ENCODE measurements around the gene CEP131.

The CEP131 gene

GRCh38 chr17:81202318-81202717, 20.4 kb downstream of the CEP131 start:
- no peaks in the 10 kb centered on the region for H3K4me1 ChIP-seq (ENCODE audit: control insufficient read depth in 1 of 2, insufficient read depth in 2 of 2, low read length in 2 of 2)
- no peak overlapping the region for H3K4me3 ChIP-seq (ENCODE audit: low read depth in 1 of 2, low read length in 2 of 2)
- no peak overlapping the region for H3K27ac ChIP-seq (ENCODE audit: low read depth, low read length)
- no peaks in the 10 kb centered on the region for H3K27me3 ChIP-seq (ENCODE audit: control insufficient read depth in 1 of 2, insufficient read depth in 2 of 2, low read length in 2 of 2)
- H3K9me3 ChIP-seq (ENCODE audit: control insufficient read depth in 1 of 2, low read length in 2 of 2) = no peaks in the 10 kb centered on the region
- peaks cover 0 to 7% of the 10 kb centered on the region in 2 donors for H3K36me3 ChIP-seq (ENCODE audit: control insufficient read depth in 1 of 2, insufficient read depth in 2 of 2, low read length in 2 of 2)
- no peak overlapping the region for H3K9ac ChIP-seq (ENCODE audit: low read depth in 1 of 2, low read length in 2 of 2)

GRCh38 chr17:81200695-81201580, 21.8 kb downstream of the CEP131 start:
- no peaks in the 10 kb centered on the region for H3K4me1 ChIP-seq (ENCODE audit: control insufficient read depth in 1 of 2, insufficient read depth in 2 of 2, low read length in 2 of 2)
- no peaks in the 10 kb centered on the region for H3K36me3 ChIP-seq (ENCODE audit: control insufficient read depth in 1 of 2, insufficient read depth in 2 of 2, low read length in 2 of 2)
- no peaks in the 10 kb centered on the region for H3K9me3 ChIP-seq (ENCODE audit: control insufficient read depth in 1 of 2, low read length in 2 of 2)
- H3K9ac ChIP-seq (ENCODE audit: low read depth in 1 of 2, low read length in 2 of 2) = no peak overlapping the region
- H3K4me3 ChIP-seq (ENCODE audit: low read depth in 1 of 2, low read length in 2 of 2) = no peak overlapping the region
- no peaks in the 10 kb centered on the region for H3K27me3 ChIP-seq (ENCODE audit: control insufficient read depth in 1 of 2, insufficient read depth in 2 of 2, low read length in 2 of 2)
- H3K27ac ChIP-seq (ENCODE audit: low read depth, low read length) = no peak overlapping the region

GRCh38 chr17:81200201-81200600, 22.6 kb downstream of the CEP131 start:
- H3K27ac ChIP-seq (ENCODE audit: low read depth, low read length) = no peak overlapping the region
- H3K36me3 ChIP-seq (ENCODE audit: control insufficient read depth in 1 of 2, insufficient read depth in 2 of 2, low read length in 2 of 2) = no peaks in the 10 kb centered on the region
- H3K4me3 ChIP-seq (ENCODE audit: low read depth in 1 of 2, low read length in 2 of 2) = no peak overlapping the region
- no peaks in the 10 kb centered on the region for H3K27me3 ChIP-seq (ENCODE audit: control insufficient read depth in 1 of 2, insufficient read depth in 2 of 2, low read length in 2 of 2)
- no peaks in the 10 kb centered on the region for H3K4me1 ChIP-seq (ENCODE audit: control insufficient read depth in 1 of 2, insufficient read depth in 2 of 2, low read length in 2 of 2)
- no peak overlapping the region for H3K9ac ChIP-seq (ENCODE audit: low read depth in 1 of 2, low read length in 2 of 2)
- H3K9me3 ChIP-seq (ENCODE audit: control insufficient read depth in 1 of 2, low read length in 2 of 2) = no peaks in the 10 kb centered on the region

- H3K9me3 ChIP-seq (ENCODE audit: control insufficient read depth in 1 of 2, low read length in 2 of 2) = no peaks in the 10 kb centered on the region
- no peak overlapping the region for H3K27ac ChIP-seq (ENCODE audit: low read depth, low read length)
- no peaks in the 10 kb centered on the region for H3K36me3 ChIP-seq (ENCODE audit: control insufficient read depth in 1 of 2, insufficient read depth in 2 of 2, low read length in 2 of 2)
- H3K4me3 ChIP-seq (ENCODE audit: low read depth in 1 of 2, low read length in 2 of 2) = no peak overlapping the region
- no peak overlapping the region for H3K9ac ChIP-seq (ENCODE audit: low read depth in 1 of 2, low read length in 2 of 2)
- no peaks in the 10 kb centered on the region for H3K4me1 ChIP-seq (ENCODE audit: control insufficient read depth in 1 of 2, insufficient read depth in 2 of 2, low read length in 2 of 2)
- no peaks in the 10 kb centered on the region for H3K27me3 ChIP-seq (ENCODE audit: control insufficient read depth in 1 of 2, insufficient read depth in 2 of 2, low read length in 2 of 2)
These were observed 23.3 kb downstream of the CEP131 start for GRCh38 chr17:81199482-81199830.

GRCh38 chr17:81198826-81199481, 23.8 kb downstream of the CEP131 start:
- Histone ChIP-seq H3K4me3 (ENCODE audit: low read depth in 1 of 2, low read length in 2 of 2) (no peak overlapping the region), H3K27ac (ENCODE audit: low read depth, low read length) (no peak overlapping the region), H3K9ac (ENCODE audit: low read depth in 1 of 2, low read length in 2 of 2) (no peak overlapping the region), H3K4me1 (ENCODE audit: control insufficient read depth in 1 of 2, insufficient read depth in 2 of 2, low read length in 2 of 2) (no peaks in the 10 kb centered on the region), H3K27me3 (ENCODE audit: control insufficient read depth in 1 of 2, insufficient read depth in 2 of 2, low read length in 2 of 2) (no peaks in the 10 kb centered on the region), H3K9me3 (ENCODE audit: control insufficient read depth in 1 of 2, low read length in 2 of 2) (no peaks in the 10 kb centered on the region), H3K36me3 (ENCODE audit: control insufficient read depth in 1 of 2, insufficient read depth in 2 of 2, low read length in 2 of 2) (no peaks in the 10 kb centered on the region)

GRCh38 chr17:81197831-81198490, 24.8 kb downstream of the CEP131 start:
- H3K9me3 ChIP-seq (ENCODE audit: control insufficient read depth in 1 of 2, low read length in 2 of 2) = no peaks in the 10 kb centered on the region
- H3K9ac ChIP-seq (ENCODE audit: low read depth in 1 of 2, low read length in 2 of 2) = no peak overlapping the region
- H3K27me3 ChIP-seq (ENCODE audit: control insufficient read depth in 1 of 2, insufficient read depth in 2 of 2, low read length in 2 of 2) = no peaks in the 10 kb centered on the region
- H3K4me3 ChIP-seq (ENCODE audit: low read depth in 1 of 2, low read length in 2 of 2) = no peak overlapping the region
- H3K36me3 ChIP-seq (ENCODE audit: control insufficient read depth in 1 of 2, insufficient read depth in 2 of 2, low read length in 2 of 2) = no peaks in the 10 kb centered on the region
- no peak overlapping the region for H3K27ac ChIP-seq (ENCODE audit: low read depth, low read length)
- H3K4me1 ChIP-seq (ENCODE audit: control insufficient read depth in 1 of 2, insufficient read depth in 2 of 2, low read length in 2 of 2) = no peaks in the 10 kb centered on the region

GRCh38 chr17:81197409-81197795, 25.4 kb downstream of the CEP131 start:
- Histone ChIP-seq H3K27ac (ENCODE audit: low read depth, low read length) (no peak overlapping the region), H3K4me1 (ENCODE audit: control insufficient read depth in 1 of 2, insufficient read depth in 2 of 2, low read length in 2 of 2) (no peaks in the 10 kb centered on the region), H3K9me3 (ENCODE audit: control insufficient read depth in 1 of 2, low read length in 2 of 2) (no peaks in the 10 kb centered on the region), H3K36me3 (ENCODE audit: control insufficient read depth in 1 of 2, insufficient read depth in 2 of 2, low read length in 2 of 2) (no peaks in the 10 kb centered on the region), H3K9ac (ENCODE audit: low read depth in 1 of 2, low read length in 2 of 2) (no peak overlapping the region), H3K27me3 (ENCODE audit: control insufficient read depth in 1 of 2, insufficient read depth in 2 of 2, low read length in 2 of 2) (no peaks in the 10 kb centered on the region), H3K4me3 (ENCODE audit: low read depth in 1 of 2, low read length in 2 of 2) (no peak overlapping the region)

DNA sequence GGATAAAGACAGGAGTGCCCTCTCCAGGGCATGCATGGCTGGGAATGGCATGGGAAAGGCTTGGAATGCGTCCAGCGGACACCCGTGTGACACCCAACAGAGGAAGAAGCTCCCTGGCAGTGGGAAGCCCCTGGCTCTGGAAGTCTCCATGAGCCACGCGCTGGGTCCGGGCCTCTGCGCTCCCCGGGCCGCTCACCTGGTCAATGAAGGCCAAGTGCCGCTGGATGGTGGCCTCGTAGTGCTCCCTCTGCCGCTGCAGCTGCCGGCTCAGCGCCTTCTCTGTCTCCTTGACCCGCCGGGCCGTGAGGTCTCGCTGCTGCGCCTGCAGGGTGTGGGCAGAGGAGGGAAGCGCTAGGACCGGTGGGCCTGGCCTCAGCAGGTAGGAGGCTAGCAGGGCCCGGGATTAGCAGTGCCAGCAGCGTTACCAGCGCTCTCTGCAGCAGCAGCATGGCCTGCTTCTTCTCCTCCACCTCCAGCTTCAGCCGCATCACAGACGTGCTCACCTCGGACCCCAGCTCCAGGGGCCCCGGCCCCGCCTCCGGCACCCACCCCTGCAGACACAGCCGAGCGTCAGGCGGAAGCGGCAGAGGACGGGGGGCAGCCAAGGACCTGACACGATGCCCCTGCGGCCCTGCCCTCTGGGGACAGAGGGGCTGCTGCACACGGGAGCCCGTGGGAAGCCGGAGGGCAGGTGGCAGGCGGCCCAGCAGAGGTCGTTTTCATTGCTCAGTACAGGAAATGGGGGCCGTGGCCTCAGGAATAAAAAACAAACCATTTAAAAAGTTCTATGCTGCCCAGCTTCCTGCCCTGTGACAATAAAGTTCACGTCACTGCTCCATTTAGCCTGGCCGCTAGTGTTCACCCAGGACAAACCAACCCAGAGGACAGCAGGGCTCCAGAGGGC, 26.0 kb downstream of the CEP131 start:
- H3K9me3 ChIP-seq (ENCODE audit: control insufficient read depth in 1 of 2, low read length in 2 of 2) = no peaks in the 10 kb centered on the region
- H3K36me3 ChIP-seq (ENCODE audit: control insufficient read depth in 1 of 2, insufficient read depth in 2 of 2, low read length in 2 of 2) = no peaks in the 10 kb centered on the region
- no peak overlapping the region for H3K4me3 ChIP-seq (ENCODE audit: low read depth in 1 of 2, low read length in 2 of 2)
- no peaks in the 10 kb centered on the region for H3K4me1 ChIP-seq (ENCODE audit: control insufficient read depth in 1 of 2, insufficient read depth in 2 of 2, low read length in 2 of 2)
- H3K27me3 ChIP-seq (ENCODE audit: control insufficient read depth in 1 of 2, insufficient read depth in 2 of 2, low read length in 2 of 2) = no peaks in the 10 kb centered on the region
- no peak overlapping the region for H3K9ac ChIP-seq (ENCODE audit: low read depth in 1 of 2, low read length in 2 of 2)
- H3K27ac ChIP-seq (ENCODE audit: low read depth, low read length) = no peak overlapping the region

DNA sequence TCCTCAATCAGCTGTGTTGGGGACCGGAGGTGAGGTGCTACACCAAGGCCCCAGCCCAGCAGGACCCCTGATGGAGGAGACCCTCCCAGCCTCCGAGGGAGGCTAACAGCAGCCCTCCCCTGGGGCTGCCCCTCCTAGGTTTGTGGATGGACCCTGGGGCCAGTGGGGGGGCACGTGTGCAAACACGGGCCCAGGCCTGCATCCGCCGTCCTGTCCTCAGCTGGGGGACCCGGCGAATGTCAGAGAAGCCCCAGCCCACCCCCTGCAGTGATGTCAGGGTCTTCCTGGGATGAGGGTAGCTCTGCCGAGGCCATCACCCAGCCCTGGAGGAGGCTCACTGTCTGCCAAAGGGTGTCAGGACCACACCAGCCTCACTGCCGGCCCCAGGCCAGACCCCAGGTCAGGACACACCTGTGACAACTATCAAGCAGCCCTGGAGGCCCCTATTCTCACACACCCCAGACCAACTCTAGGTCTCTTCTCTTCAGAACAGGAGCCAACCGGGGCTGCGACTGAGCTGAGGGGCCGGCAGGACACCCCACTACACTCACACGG, 26.7 kb downstream of the CEP131 start:
- H3K27ac ChIP-seq (ENCODE audit: low read depth, low read length) = no peak overlapping the region
- H3K4me3 ChIP-seq (ENCODE audit: low read depth in 1 of 2, low read length in 2 of 2) = no peak overlapping the region
- H3K27me3 ChIP-seq (ENCODE audit: control insufficient read depth in 1 of 2, insufficient read depth in 2 of 2, low read length in 2 of 2) = no peaks in the 10 kb centered on the region
- H3K36me3 ChIP-seq (ENCODE audit: control insufficient read depth in 1 of 2, insufficient read depth in 2 of 2, low read length in 2 of 2) = no peaks in the 10 kb centered on the region
- H3K9me3 ChIP-seq (ENCODE audit: control insufficient read depth in 1 of 2, low read length in 2 of 2) = no peaks in the 10 kb centered on the region
- no peak overlapping the region for H3K9ac ChIP-seq (ENCODE audit: low read depth in 1 of 2, low read length in 2 of 2)
- H3K4me1 ChIP-seq (ENCODE audit: control insufficient read depth in 1 of 2, insufficient read depth in 2 of 2, low read length in 2 of 2) = no peaks in the 10 kb centered on the region

Data from duodenal mucosa (tissue), 2 donors.